NOMO-1 treated with DMSO at 0.1 percent for 48 hours (cell line): Measurements from ENCODE around the gene SLC39A11.

Experiments
- DNase-seq: peaks from one replicate; lab custom pipeline; 2025; ENCODE audit not compliant: unreplicated experiment; lab: John Stamatoyannopoulos, UW

SLC39A11 gene

DNA sequence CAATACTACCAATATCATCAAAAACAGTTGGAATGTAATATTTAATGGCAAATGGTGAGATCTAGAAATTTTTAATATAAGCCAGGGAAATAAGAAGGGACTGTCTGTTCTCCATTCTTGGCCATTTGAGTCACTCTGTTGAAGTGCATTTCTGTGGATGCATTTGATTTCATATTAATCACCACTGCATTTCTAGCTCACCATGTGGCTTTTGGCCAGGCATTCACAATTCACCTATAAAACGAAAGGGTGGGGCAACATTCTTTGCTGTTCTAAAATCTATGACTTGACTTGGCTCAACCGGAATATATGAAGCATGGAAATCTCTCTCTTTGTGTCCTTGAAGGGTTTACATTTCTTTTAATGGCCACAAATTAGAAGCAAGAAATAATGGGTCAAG, 483.0 kb downstream of the SLC39A11 start:
- no peak for DNase-seq

DNA sequence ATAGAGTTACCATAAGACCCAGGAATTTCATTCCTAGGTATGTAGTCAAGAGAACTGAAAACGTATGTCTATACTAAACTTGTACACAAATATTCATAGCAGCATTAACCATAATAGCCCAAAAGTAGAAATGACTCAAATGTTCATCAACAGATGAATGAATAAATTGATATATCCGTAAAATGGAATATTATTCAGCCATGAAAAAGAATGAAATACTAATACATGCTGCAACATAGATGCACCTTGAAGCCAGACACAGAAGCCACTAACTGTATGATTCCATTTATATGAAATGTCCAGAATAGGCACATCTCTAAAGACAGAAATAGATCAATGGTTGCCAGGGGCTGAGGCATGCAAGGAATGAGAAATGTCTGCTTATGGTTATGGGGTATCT, 484.1 kb downstream of the SLC39A11 start:
- no peak for DNase-seq

DNA sequence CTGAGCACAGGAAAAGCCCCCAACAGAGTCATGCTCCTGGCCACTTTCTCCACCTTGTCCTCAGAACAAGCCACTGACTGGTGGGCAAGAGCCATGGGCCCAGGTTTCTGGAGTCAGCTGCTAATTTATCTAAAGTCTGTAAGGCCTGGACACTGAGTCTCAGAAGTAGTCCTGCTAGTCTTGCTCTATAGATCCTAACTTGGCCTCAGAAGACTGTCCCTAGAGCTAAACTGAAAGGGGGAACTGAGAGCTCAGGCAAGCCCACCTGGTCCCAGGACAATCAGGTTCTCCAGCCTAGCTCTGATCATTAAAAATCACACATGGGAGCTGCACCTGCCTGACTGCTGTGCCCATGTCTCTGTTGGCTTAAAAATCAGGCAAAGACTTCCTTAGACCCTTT, 485.8 kb downstream of the SLC39A11 start:
- DNase-seq = peak; percentile 31

- DNase-seq = no peak
Observed at GRCh38 chr17:72605543-72605942, 486.9 kb downstream of the SLC39A11 start.

DNA sequence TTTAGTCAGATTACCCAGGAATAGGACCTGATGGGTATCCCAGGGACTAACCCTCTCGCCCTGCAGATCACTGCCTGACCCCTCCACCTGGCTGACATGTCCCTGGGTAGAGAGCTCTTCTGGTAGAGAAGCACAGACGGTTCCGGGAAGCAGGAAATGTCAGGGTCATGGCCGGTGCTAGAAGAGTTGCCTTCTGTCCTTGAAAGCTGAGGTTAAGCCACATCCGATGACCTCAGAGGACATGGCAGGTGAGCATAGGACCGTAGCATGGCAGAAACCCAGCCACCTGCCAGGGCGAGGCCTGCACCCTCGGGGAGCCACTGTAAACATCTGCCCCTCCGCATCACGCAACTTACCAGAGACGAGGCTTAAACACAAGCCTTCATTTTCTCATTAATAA, 488.0 kb downstream of the SLC39A11 start:
- no peak for DNase-seq

- DNase-seq = peak; percentile 14
Observed at GRCh38 chr17:72603420-72604242, 488.9 kb downstream of the SLC39A11 start.

- DNase-seq = peak; percentile 77
Observed at GRCh38 chr17:72602517-72603419, 489.7 kb downstream of the SLC39A11 start.

DNA sequence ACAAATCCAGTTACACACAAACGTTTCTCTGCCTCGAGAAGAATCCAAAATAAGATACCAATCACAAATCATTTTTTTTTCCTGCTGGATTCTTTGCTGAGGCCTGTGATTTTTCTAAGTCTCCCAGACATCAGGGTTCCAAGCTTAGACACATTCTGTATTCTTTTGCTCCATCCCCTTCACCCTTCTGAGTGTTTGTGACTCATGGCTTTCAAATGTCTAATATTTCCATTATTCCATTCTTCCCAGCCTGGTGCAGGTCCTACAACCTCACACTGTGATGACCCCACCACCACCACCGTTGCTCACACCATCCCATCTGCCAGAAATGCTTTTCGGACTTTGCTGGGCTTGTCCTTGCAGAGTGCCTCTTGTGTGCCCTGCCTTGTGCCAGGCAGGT, 491.6 kb downstream of the SLC39A11 start:
- DNase-seq = no peak

- no peak for DNase-seq
Observed at GRCh38 chr17:72599891-72600290, 492.6 kb downstream of the SLC39A11 start.

GRCh38 chr17:72598695-72599094, 493.8 kb downstream of the SLC39A11 start:
- no peak for DNase-seq

- no peak for DNase-seq
Observed at GRCh38 chr17:72597354-72598087, 495.0 kb downstream of the SLC39A11 start.
